Vagina (tissue), 2 donors: ENCODE measurements around the gene DLG2.

Experiments
- CTCF ChIP-seq, 3 experiments: fragments of 450-650 bp in 2 of 3; fragments of 200-600 bp in 1 of 3; sonication (generic) in 1 of 3; IDR thresholded peaks; one replicate each; pipeline ENCODE4 v1.5.1; 2017 to 2019; ENCODE audit warnings: antibody characterized with exemption in 3 of 3, mild to moderate bottlenecking in 2 of 3, moderate library complexity in 2 of 3
- POLR2A ChIP-seq, 2 donors: fragments of 450-650 bp; IDR thresholded peaks; one replicate each; pipeline ENCODE4 v1.6.1; 2017; ENCODE audit warnings: antibody characterized with exemption in 2 of 2, mild to moderate bottlenecking in 2 of 2, moderate library complexity in 2 of 2
- POLR2AphosphoS5 ChIP-seq, 2 donors: sonication (generic); formaldehyde crosslinking; IDR thresholded peaks; one replicate each; pipeline ENCODE4 v1.9.0; 2017; ENCODE audit warnings: antibody characterized with exemption in 2 of 2, mild to moderate bottlenecking in 2 of 2, low read depth in 1 of 2; ENCODE audit not compliant: insufficient read depth in 1 of 2

- TF ChIP-seq CTCF (IDR thresholded peaks at IDR 0.05) (no peak), POLR2A (IDR thresholded peaks at IDR 0.05) (no peak), POLR2AphosphoS5 (IDR thresholded peaks at IDR 0.05; ENCODE audit: insufficient read depth in 1 of 2, low read depth in 1 of 2) (no peak)
Observed at GRCh38 chr11:83957038-83957900, 1669.9 kb downstream of the DLG2 start.
